Measurements from ENCODE around the gene SLC22A13.

Gene SLC22A13

DNA sequence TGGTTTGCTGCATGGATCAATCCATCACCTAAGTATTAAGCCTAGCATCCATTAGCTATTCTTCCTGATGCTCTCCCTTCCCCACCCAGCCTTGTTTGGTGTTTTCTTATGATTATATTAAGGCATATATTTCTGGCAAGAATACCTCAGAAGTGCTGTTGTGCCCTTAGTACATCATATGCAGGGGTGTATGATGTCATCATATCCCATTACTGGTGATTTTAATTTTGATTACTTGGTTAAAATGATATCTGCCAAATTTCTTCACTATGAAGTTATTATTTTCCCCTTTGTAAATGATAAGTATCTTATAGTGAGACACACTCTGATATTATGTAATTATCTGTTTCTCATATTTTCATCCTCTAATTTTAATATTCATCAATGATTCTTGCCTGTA is 31.9 kb downstream of the SLC22A13 start:
- no peaks in the 10 kb centered on the region for H4K20me1 ChIP-seq (ENCODE audit: insufficient read depth, low read length)
- H3K79me2 ChIP-seq (ENCODE audit: insufficient read depth, low read length), result no peaks in the 10 kb centered on the region
- H3K4me3 ChIP-seq (ENCODE audit: low read depth in 1 of 2, low read length in 2 of 2), result no peak overlapping the region
- no peaks in the 10 kb centered on the region for H3K9me3 ChIP-seq (ENCODE audit: insufficient read depth, low read length, severe bottlenecking)
- H3K4me1 ChIP-seq (ENCODE audit: insufficient read depth, low read length), result no peaks in the 10 kb centered on the region
- H3K36me3 ChIP-seq (ENCODE audit: insufficient read depth, low read length), result no peaks in the 10 kb centered on the region
- H3K9ac ChIP-seq (ENCODE audit: low read depth, low read length), result no peak overlapping the region
- no peak overlapping the region for H3K27ac ChIP-seq (ENCODE audit: low read length)
- ATAC-seq (ENCODE audit: insufficient read depth, low read depth) (no peak), DNase-seq (no peak)
- no peak overlapping the region for H2AFZ ChIP-seq (ENCODE audit: low read depth, low read length)
- H3K4me2 ChIP-seq (ENCODE audit: insufficient read depth, low read length), result no peak overlapping the region
- no peak for TF ChIP-seq EZH2 (IDR thresholded peaks at IDR 0.05; ENCODE audit: borderline replicate concordance, low read depth, low read length, severe bottlenecking)
- TF ChIP-seq, protein P1, sequence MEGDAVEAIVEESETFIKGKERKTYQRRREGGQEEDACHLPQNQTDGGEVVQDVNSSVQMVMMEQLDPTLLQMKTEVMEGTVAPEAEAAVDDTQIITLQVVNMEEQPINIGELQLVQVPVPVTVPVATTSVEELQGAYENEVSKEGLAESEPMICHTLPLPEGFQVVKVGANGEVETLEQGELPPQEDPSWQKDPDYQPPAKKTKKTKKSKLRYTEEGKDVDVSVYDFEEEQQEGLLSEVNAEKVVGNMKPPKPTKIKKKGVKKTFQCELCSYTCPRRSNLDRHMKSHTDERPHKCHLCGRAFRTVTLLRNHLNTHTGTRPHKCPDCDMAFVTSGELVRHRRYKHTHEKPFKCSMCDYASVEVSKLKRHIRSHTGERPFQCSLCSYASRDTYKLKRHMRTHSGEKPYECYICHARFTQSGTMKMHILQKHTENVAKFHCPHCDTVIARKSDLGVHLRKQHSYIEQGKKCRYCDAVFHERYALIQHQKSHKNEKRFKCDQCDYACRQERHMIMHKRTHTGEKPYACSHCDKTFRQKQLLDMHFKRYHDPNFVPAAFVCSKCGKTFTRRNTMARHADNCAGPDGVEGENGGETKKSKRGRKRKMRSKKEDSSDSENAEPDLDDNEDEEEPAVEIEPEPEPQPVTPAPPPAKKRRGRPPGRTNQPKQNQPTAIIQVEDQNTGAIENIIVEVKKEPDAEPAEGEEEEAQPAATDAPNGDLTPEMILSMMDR (IDR thresholded peaks at IDR 0.05; ENCODE audit: borderline replicate concordance, extremely low read depth, low read length, poor library complexity, severe bottlenecking), result no peak
- H3K27me3 ChIP-seq (ENCODE audit: insufficient read depth, low read length, poor library complexity), result no peaks in the 10 kb centered on the region

DNA sequence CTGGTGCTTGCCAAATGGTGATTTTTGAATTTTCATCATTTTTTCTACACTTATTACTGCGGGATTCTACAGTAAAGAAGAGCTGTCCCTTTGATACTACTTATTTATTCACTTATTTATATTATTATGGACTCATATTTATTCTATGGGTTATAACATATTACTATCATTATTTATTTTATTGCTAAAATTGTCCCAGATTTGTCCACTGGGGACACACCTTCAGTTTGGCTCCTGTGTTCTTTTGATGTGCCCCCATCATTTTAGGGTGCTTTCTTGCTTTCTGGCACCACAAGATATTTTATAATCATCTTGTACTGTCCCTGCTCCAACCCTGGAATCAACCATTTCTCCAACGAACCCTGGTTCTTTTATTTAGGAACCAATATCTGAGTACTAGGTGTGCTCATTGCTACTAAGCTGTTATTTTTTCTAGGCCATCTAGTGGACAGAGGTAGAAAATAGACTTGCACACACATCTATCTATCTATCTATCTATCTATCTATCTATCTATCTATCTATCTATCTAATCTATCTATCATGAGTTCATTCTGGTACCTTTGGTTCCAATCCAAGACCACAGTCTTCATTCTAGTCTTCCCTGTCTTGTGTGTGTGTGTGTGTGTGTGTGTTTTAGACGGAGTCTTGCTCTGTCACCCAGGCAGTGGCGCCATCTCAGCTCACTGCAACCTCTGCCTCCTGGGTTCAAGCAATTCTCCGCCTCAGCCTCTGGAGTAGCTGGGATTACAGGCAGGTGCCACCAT is 32.5 kb downstream of the SLC22A13 start:
- H3K79me2 ChIP-seq (ENCODE audit: insufficient read depth, low read length), result no peaks in the 10 kb centered on the region
- no peaks in the 10 kb centered on the region for H3K36me3 ChIP-seq (ENCODE audit: insufficient read depth, low read length)
- H3K9me3 ChIP-seq (ENCODE audit: insufficient read depth, low read length, severe bottlenecking), result no peaks in the 10 kb centered on the region
- no peak overlapping the region for H2AFZ ChIP-seq (ENCODE audit: low read depth, low read length)
- DNase-seq (no peak), ATAC-seq (ENCODE audit: insufficient read depth, low read depth) (no peak)
- TF ChIP-seq EZH2 (IDR thresholded peaks at IDR 0.05; ENCODE audit: borderline replicate concordance, low read depth, low read length, severe bottlenecking), result no peak
- TF ChIP-seq, protein P1 (IDR thresholded peaks at IDR 0.05; ENCODE audit: borderline replicate concordance, extremely low read depth, low read length, poor library complexity, severe bottlenecking), result peak; percentile 33
- H3K9ac ChIP-seq (ENCODE audit: low read depth, low read length), result no peak overlapping the region
- H4K20me1 ChIP-seq (ENCODE audit: insufficient read depth, low read length), result no peaks in the 10 kb centered on the region
- no peak overlapping the region for H3K4me3 ChIP-seq (ENCODE audit: low read depth in 1 of 2, low read length in 2 of 2)
- no peak overlapping the region for H3K27ac ChIP-seq (ENCODE audit: low read length)
- H3K4me1 ChIP-seq (ENCODE audit: insufficient read depth, low read length), result no peaks in the 10 kb centered on the region
- no peak overlapping the region for H3K4me2 ChIP-seq (ENCODE audit: insufficient read depth, low read length)
- H3K27me3 ChIP-seq (ENCODE audit: insufficient read depth, low read length, poor library complexity), result no peaks in the 10 kb centered on the region

DNA sequence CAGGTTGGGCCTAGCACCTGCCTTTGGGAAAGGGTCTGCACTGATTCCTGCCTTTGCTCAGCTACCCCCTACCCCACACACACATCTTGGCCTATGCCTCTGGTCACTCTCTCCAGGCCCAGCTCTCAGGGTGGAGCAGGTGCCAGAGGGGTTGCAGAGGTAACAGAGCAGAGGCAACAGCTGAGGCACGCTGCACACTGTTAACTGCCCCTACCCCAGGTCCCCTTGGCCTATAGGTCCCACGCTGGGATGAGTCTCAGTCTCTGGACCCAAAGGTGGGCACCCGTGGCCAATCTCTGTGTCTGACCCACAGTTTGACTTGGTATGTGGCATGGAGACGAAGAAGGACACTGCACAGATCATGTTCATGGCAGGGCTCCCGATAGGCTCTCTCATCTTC is 41.3 kb downstream of the SLC22A13 start:
- no peak overlapping the region for H3K4me3 ChIP-seq (ENCODE audit: low read depth in 1 of 2, low read length in 2 of 2)
- H2AFZ ChIP-seq (ENCODE audit: low read depth, low read length), result no peak overlapping the region
- DNase-seq, result no peak
- H3K4me2 ChIP-seq (ENCODE audit: insufficient read depth, low read length), result no peak overlapping the region
- H3K27me3 ChIP-seq (ENCODE audit: insufficient read depth, low read length, poor library complexity), result peaks cover 13% of the 10 kb centered on the region
- TF ChIP-seq, protein P1 (IDR thresholded peaks at IDR 0.05; ENCODE audit: borderline replicate concordance, extremely low read depth, low read length, poor library complexity, severe bottlenecking), result no peak
- TF ChIP-seq EZH2 (IDR thresholded peaks at IDR 0.05; ENCODE audit: borderline replicate concordance, low read depth, low read length, severe bottlenecking), result no peak
- no peak for ATAC-seq (ENCODE audit: insufficient read depth, low read depth)
- H3K79me2 ChIP-seq (ENCODE audit: insufficient read depth, low read length), result no peaks in the 10 kb centered on the region
- no peaks in the 10 kb centered on the region for H3K9me3 ChIP-seq (ENCODE audit: insufficient read depth, low read length, severe bottlenecking)
- no peaks in the 10 kb centered on the region for H3K36me3 ChIP-seq (ENCODE audit: insufficient read depth, low read length)
- H3K4me1 ChIP-seq (ENCODE audit: insufficient read depth, low read length), result no peaks in the 10 kb centered on the region
- H3K9ac ChIP-seq (ENCODE audit: low read depth, low read length), result no peak overlapping the region
- H3K27ac ChIP-seq (ENCODE audit: low read length), result no peak overlapping the region
- H4K20me1 ChIP-seq (ENCODE audit: insufficient read depth, low read length), result no peaks in the 10 kb centered on the region; the same call in 1 of the 2 replicates

All from DND-41 (cell line).